T-helper 1 cell treated with Interleukin-12 subunit alpha and Interleukin-12 subunit beta and Interleukin-4 antibody, amounts not matched to agents 30 μg/mL and 1 μg/mL, for 36 hours (primary cell): ENCODE results near the gene CDKN2B.
A peak's percentile ranks its signal among the peaks of the same experiment; 100 is the strongest.
"Not testable (repeated sequence)": the region's sequence is repeated elsewhere in the genome, so short reads cannot be mapped to it uniquely, and the experiment has no call there.

Experiments used
- H3K27ac Mint-ChIP-seq: one replicate; pipeline ENCODE4 v1.8.0; 2021; ENCODE audit warnings: mild to moderate bottlenecking, mixed read lengths
- H3K27me3 Mint-ChIP-seq: one replicate; pipeline ENCODE4 v1.8.0; 2021; ENCODE audit warnings: low read depth, mixed read lengths
- H3K36me3 Mint-ChIP-seq: one replicate; pipeline ENCODE4 v1.8.0; 2021; ENCODE audit warnings: low read depth, mixed read lengths
- H3K4me1 Mint-ChIP-seq: one replicate; pipeline ENCODE4 v1.8.0; 2021; ENCODE audit warnings: low read depth, mixed read lengths
- H3K4me3 Mint-ChIP-seq: one replicate; pipeline ENCODE4 v1.8.0; 2021; ENCODE audit warnings: mild to moderate bottlenecking, moderate library complexity, mixed read lengths
- H3K9me3 Mint-ChIP-seq: one replicate; pipeline ENCODE4 v1.8.0; 2021; ENCODE audit warnings: mixed read lengths

Gene CDKN2B

GRCh38 chr9:22008717-22009505 lies at the start of gene CDKN2B:
TSS of gene CDKN2B (minus strand) at chr9:22009305. CDS start at chr9:22008953, 352 bp downstream.
- peaks cover 30% of the 10 kb centered on the region for H3K4me1 Mint-ChIP-seq
- no peaks in the 10 kb centered on the region for H3K9me3 Mint-ChIP-seq
- H3K27me3 Mint-ChIP-seq = peaks cover 84% of the 10 kb centered on the region
- H3K36me3 Mint-ChIP-seq = peaks cover 15% of the 10 kb centered on the region
- peak within 1 kb of the TSS; percentile 89 for H3K4me3 Mint-ChIP-seq
- peak within 1 kb of the TSS; percentile 74 for H3K27ac Mint-ChIP-seq

GRCh38 chr9:22057972-22058371 lies 48.9 kb upstream of the CDKN2B start:
- peaks cover 27% of the 10 kb centered on the region for H3K36me3 Mint-ChIP-seq
- H3K9me3 Mint-ChIP-seq, H3K4me1 Mint-ChIP-seq, H3K27ac Mint-ChIP-seq, H3K4me3 Mint-ChIP-seq: not testable (repeated sequence)
- H3K27me3 Mint-ChIP-seq = peaks cover 48% of the 10 kb centered on the region

GRCh38 chr9:22056402-22056801 lies 47.3 kb upstream of the CDKN2B start:
- Mint-ChIP-seq H3K27ac (no peak overlapping the region), H3K4me3 (no peak overlapping the region), H3K9me3 (no peaks in the 10 kb centered on the region), H3K36me3 (peaks cover 31% of the 10 kb centered on the region), H3K27me3 (peaks cover 41% of the 10 kb centered on the region), H3K4me1 (peaks cover 21% of the 10 kb centered on the region)

- Mint-ChIP-seq H3K4me3 (no peak overlapping the region), H3K36me3 (peaks cover 29% of the 10 kb centered on the region), H3K9me3 (no peaks in the 10 kb centered on the region), H3K27ac (no peak overlapping the region), H3K4me1 (peaks cover 30% of the 10 kb centered on the region), H3K27me3 (peaks cover 35% of the 10 kb centered on the region)
Observed at GRCh38 chr9:22055090-22055489, 46.0 kb upstream of the CDKN2B start.

GRCh38 chr9:22054529-22054928 lies 45.4 kb upstream of the CDKN2B start:
- Mint-ChIP-seq H3K27me3 (peaks cover 33% of the 10 kb centered on the region), H3K4me1 (peaks cover 31% of the 10 kb centered on the region)

GRCh38 chr9:22054076-22054475 lies 45.0 kb upstream of the CDKN2B start:
- H3K9me3 Mint-ChIP-seq = no peaks in the 10 kb centered on the region
- H3K27ac Mint-ChIP-seq = no peak overlapping the region
- peaks cover 25% of the 10 kb centered on the region for H3K36me3 Mint-ChIP-seq
- peaks cover 34% of the 10 kb centered on the region for H3K4me1 Mint-ChIP-seq
- H3K4me3 Mint-ChIP-seq = no peak overlapping the region
- H3K27me3 Mint-ChIP-seq = peaks cover 34% of the 10 kb centered on the region

More at GRCh38 chr9:22054529-22054928, 45.4 kb upstream of the CDKN2B start:
- Mint-ChIP-seq H3K27ac (no peak overlapping the region), H3K36me3 (peaks cover 27% of the 10 kb centered on the region), H3K4me3 (no peak overlapping the region), H3K9me3 (no peaks in the 10 kb centered on the region)

- H3K4me1 Mint-ChIP-seq = peaks cover 39% of the 10 kb centered on the region
- no peaks in the 10 kb centered on the region for H3K9me3 Mint-ChIP-seq
- peaks cover 35% of the 10 kb centered on the region for H3K27me3 Mint-ChIP-seq
- peaks cover 25% of the 10 kb centered on the region for H3K36me3 Mint-ChIP-seq
- peak overlapping the region; percentile 83 for H3K27ac Mint-ChIP-seq
- peak overlapping the region; percentile 45 for H3K4me3 Mint-ChIP-seq
Observed at GRCh38 chr9:22053178-22053577, 44.1 kb upstream of the CDKN2B start.

- H3K36me3 Mint-ChIP-seq = peaks cover 26% of the 10 kb centered on the region
- H3K4me1 Mint-ChIP-seq = peaks cover 39% of the 10 kb centered on the region
- H3K27me3 Mint-ChIP-seq = peaks cover 35% of the 10 kb centered on the region
- H3K9me3 Mint-ChIP-seq = no peaks in the 10 kb centered on the region
- peak overlapping the region; percentile 83 for H3K27ac Mint-ChIP-seq
- H3K4me3 Mint-ChIP-seq = peak overlapping the region; percentile 45
Observed at GRCh38 chr9:22052376-22052945, 43.4 kb upstream of the CDKN2B start.

- peaks cover 47% of the 10 kb centered on the region for H3K4me1 Mint-ChIP-seq
- H3K4me3 Mint-ChIP-seq = peak overlapping the region; percentile 10
- H3K9me3 Mint-ChIP-seq = no peaks in the 10 kb centered on the region
- peaks cover 41% of the 10 kb centered on the region for H3K27me3 Mint-ChIP-seq
- H3K36me3 Mint-ChIP-seq = peaks cover 21% of the 10 kb centered on the region
- peak overlapping the region; percentile 57 for H3K27ac Mint-ChIP-seq
Observed at GRCh38 chr9:22050924-22051323, 41.8 kb upstream of the CDKN2B start.

GRCh38 chr9:22049411-22049810 lies 40.3 kb upstream of the CDKN2B start:
- peaks cover 56% of the 10 kb centered on the region for H3K4me1 Mint-ChIP-seq
- no peak overlapping the region for H3K4me3 Mint-ChIP-seq
- no peak overlapping the region for H3K27ac Mint-ChIP-seq
- peaks cover 38% of the 10 kb centered on the region for H3K27me3 Mint-ChIP-seq
- peaks cover 15% of the 10 kb centered on the region for H3K36me3 Mint-ChIP-seq
- H3K9me3 Mint-ChIP-seq = no peaks in the 10 kb centered on the region

GRCh38 chr9:22047596-22047995 lies 38.5 kb upstream of the CDKN2B start:
- Mint-ChIP-seq H3K9me3 (no peaks in the 10 kb centered on the region), H3K27me3 (peaks cover 53% of the 10 kb centered on the region), H3K4me1 (peaks cover 46% of the 10 kb centered on the region), H3K36me3 (peaks cover 13% of the 10 kb centered on the region), H3K27ac (no peak overlapping the region), H3K4me3 (no peak overlapping the region)

GRCh38 chr9:22046243-22046885 lies 37.3 kb upstream of the CDKN2B start:
- H3K4me1 Mint-ChIP-seq = peaks cover 43% of the 10 kb centered on the region
- H3K9me3 Mint-ChIP-seq = no peaks in the 10 kb centered on the region
- H3K27ac Mint-ChIP-seq = no peak overlapping the region
- H3K36me3 Mint-ChIP-seq = peaks cover 12% of the 10 kb centered on the region
- peaks cover 63% of the 10 kb centered on the region for H3K27me3 Mint-ChIP-seq
- no peak overlapping the region for H3K4me3 Mint-ChIP-seq

- H3K36me3 Mint-ChIP-seq = peaks cover 7% of the 10 kb centered on the region
- H3K27me3 Mint-ChIP-seq = peaks cover 70% of the 10 kb centered on the region
- H3K27ac Mint-ChIP-seq = no peak overlapping the region
Observed at GRCh38 chr9:22045423-22045822, 36.3 kb upstream of the CDKN2B start.

GRCh38 chr9:22044583-22044982 lies 35.5 kb upstream of the CDKN2B start:
- no peaks in the 10 kb centered on the region for H3K9me3 Mint-ChIP-seq
- no peak overlapping the region for H3K27ac Mint-ChIP-seq
- H3K36me3 Mint-ChIP-seq = peaks cover 7% of the 10 kb centered on the region
- H3K27me3 Mint-ChIP-seq = peaks cover 78% of the 10 kb centered on the region
- H3K4me3 Mint-ChIP-seq = no peak overlapping the region
- peaks cover 46% of the 10 kb centered on the region for H3K4me1 Mint-ChIP-seq

More at GRCh38 chr9:22045423-22045822, 36.3 kb upstream of the CDKN2B start:
- no peak overlapping the region for H3K4me3 Mint-ChIP-seq
- H3K4me1 Mint-ChIP-seq = peaks cover 43% of the 10 kb centered on the region
- no peaks in the 10 kb centered on the region for H3K9me3 Mint-ChIP-seq

- H3K27me3 Mint-ChIP-seq = peaks cover 77% of the 10 kb centered on the region
- no peak overlapping the region for H3K4me3 Mint-ChIP-seq
- H3K4me1 Mint-ChIP-seq = peaks cover 45% of the 10 kb centered on the region
- H3K36me3 Mint-ChIP-seq = peaks cover 7% of the 10 kb centered on the region
- H3K9me3 Mint-ChIP-seq = no peaks in the 10 kb centered on the region
- H3K27ac Mint-ChIP-seq = no peak overlapping the region
Observed at GRCh38 chr9:22043928-22044327, 34.8 kb upstream of the CDKN2B start.
